ENCODE data around the gene GPR161.

- TF ChIP-seq, protein P1, sequence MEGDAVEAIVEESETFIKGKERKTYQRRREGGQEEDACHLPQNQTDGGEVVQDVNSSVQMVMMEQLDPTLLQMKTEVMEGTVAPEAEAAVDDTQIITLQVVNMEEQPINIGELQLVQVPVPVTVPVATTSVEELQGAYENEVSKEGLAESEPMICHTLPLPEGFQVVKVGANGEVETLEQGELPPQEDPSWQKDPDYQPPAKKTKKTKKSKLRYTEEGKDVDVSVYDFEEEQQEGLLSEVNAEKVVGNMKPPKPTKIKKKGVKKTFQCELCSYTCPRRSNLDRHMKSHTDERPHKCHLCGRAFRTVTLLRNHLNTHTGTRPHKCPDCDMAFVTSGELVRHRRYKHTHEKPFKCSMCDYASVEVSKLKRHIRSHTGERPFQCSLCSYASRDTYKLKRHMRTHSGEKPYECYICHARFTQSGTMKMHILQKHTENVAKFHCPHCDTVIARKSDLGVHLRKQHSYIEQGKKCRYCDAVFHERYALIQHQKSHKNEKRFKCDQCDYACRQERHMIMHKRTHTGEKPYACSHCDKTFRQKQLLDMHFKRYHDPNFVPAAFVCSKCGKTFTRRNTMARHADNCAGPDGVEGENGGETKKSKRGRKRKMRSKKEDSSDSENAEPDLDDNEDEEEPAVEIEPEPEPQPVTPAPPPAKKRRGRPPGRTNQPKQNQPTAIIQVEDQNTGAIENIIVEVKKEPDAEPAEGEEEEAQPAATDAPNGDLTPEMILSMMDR (IDR thresholded peaks at IDR 0.05) = no peak
- TF ChIP-seq POLR2A (IDR thresholded peaks at IDR 0.05) = no peak
- no peak for TF ChIP-seq EP300 (IDR thresholded peaks at IDR 0.05)
Observed at GRCh38 chr1:168119750-168120149, 17.0 kb downstream of the GPR161 start.
